Smooth muscle cell (in vitro differentiated cells): ENCODE measurements around the gene CES2. TPM values are rescaled to one million over a fixed set of nuclear protein-coding genes. Genes with fewer than 3 reads are reported as not detected.

Experiments used
- DNase-seq: peaks from one replicate; lab custom pipeline; 2025; ENCODE audit not compliant: unreplicated experiment; lab: John Stamatoyannopoulos, UW
- H2AFZ ChIP-seq: fragments of 200-600 bp; sonication (generic); 2 replicates; pipeline ENCODE4 v1.6.0; 2016; ENCODE audit warnings: antibody characterized with exemption, low read depth, mild to moderate bottlenecking
- H3F3A ChIP-seq: fragments of 200-600 bp; sonication (generic); 2 replicates; pipeline ENCODE4 v1.6.0; 2017; ENCODE audit warnings: antibody characterized with exemption, low read depth
- H3K27ac ChIP-seq: fragments of 200-600 bp; sonication (generic); 2 replicates; pipeline ENCODE4 v1.5.1; 2016; ENCODE audit warnings: low read depth, mild to moderate bottlenecking
- H3K27me3 ChIP-seq: fragments of 200-600 bp; sonication (generic); 2 replicates; pipeline ENCODE4 v1.6.1; 2016; ENCODE audit warnings: low read depth, mild to moderate bottlenecking
- H3K36me3 ChIP-seq: fragments of 200-600 bp; sonication (generic); 2 replicates; pipeline ENCODE4 v1.5.1; 2016; ENCODE audit warnings: low read depth
- H3K4me1 ChIP-seq: fragments of 200-600 bp; sonication (generic); 2 replicates; pipeline ENCODE4 v1.5.1; 2016; ENCODE audit warnings: low read depth
- H3K4me2 ChIP-seq: fragments of 200-600 bp; sonication (generic); 2 replicates; pipeline ENCODE4 v1.6.0; 2016; ENCODE audit warnings: mild to moderate bottlenecking
- H3K4me3 ChIP-seq: fragments of 200-600 bp; sonication (generic); 2 replicates; pipeline ENCODE4 v1.5.1; 2016; ENCODE audit warnings: mild to moderate bottlenecking
- H3K79me2 ChIP-seq: fragments of 200-600 bp; sonication (generic); 2 replicates; pipeline ENCODE4 v1.6.0; 2016; ENCODE audit warnings: low read depth, mild to moderate bottlenecking
- H3K9ac ChIP-seq: fragments of 200-600 bp; sonication (generic); 2 replicates; pipeline ENCODE4 v1.6.0; 2016; ENCODE audit warnings: low read depth
- H3K9me3 ChIP-seq: fragments of 200-600 bp; sonication (generic); replicated peaks from 2 replicates; pipeline ENCODE4 v1.5.1; 2016; ENCODE audit warnings: low read depth
- H4K20me1 ChIP-seq: fragments of 200-600 bp; sonication (generic); 2 replicates; pipeline ENCODE4 v1.6.0; 2016; ENCODE audit warnings: low read depth
- CTCF ChIP-seq: fragments of 200-600 bp; sonication (generic); IDR thresholded peaks from 2 replicates; pipeline ENCODE4 v1.5.1; 2017; ENCODE audit warnings: borderline replicate concordance, mild to moderate bottlenecking, antibody characterized with exemption; ENCODE audit not compliant: insufficient read depth, poor library complexity, severe bottlenecking
- WGBS: methylation state at CpG from one replicate; pipeline ENCODE4 v1.1.7; 2016; ENCODE audit warnings: low lambda C conversion rate; 5-methylcytosine and 5-hydroxymethylcytosine counted together
- polyA plus RNA-seq: library from polyadenylated mRNA; unstranded; fragments of >200 nt; fragmentation: Nextera tagmentation; extraction: Ambion mirVana; gene quantifications from 2 replicates; pipeline ENCODE4 v1.2.1, GENCODE V29; 2016
- total RNA-seq: library from RNA; depleted of rRNA; stranded (reverse); fragments of >200 nt; gene quantifications from 2 replicates; pipeline ENCODE4 v1.2.3, GENCODE V29; 2014

CES2 gene
- total and polyA plus RNA-seq, 2 experiments from 2014 or later = 12.1 to 26.9 TPM

GRCh38 chr16:66903544-66904427 lies 31.5 kb upstream of the CES2 start:
- no peak for TF ChIP-seq CTCF
- Histone ChIP-seq H3K36me3 (no peaks in the 10 kb centered on the region), H3K4me1 (peaks cover 11% of the 10 kb centered on the region), H3K79me2 (no peaks in the 10 kb centered on the region), H3K9me3 (no peaks in the 10 kb centered on the region), H3K9ac (peak overlapping the region; percentile 89), H3K27ac (peak overlapping the region; percentile 97), H3K4me3 (no peak overlapping the region), H2AFZ (no peak overlapping the region), H3K4me2 (peak overlapping the region; percentile 43), H3K27me3 (no peaks in the 10 kb centered on the region), H3F3A (peaks cover 5% of the 10 kb centered on the region), H4K20me1 (no peaks in the 10 kb centered on the region)
- no peak for DNase-seq
- 70% methylated on average over 10 of the region's 11 CpGs for WGBS

- Histone ChIP-seq H3K79me2 (no peaks in the 10 kb centered on the region), H3K9ac (peak overlapping the region; percentile 89), H3K4me3 (no peak overlapping the region), H3K27me3 (no peaks in the 10 kb centered on the region), H3K36me3 (no peaks in the 10 kb centered on the region), H3F3A (no peaks in the 10 kb centered on the region), H3K4me2 (peak overlapping the region; percentile 77), H3K4me1 (peaks cover 11% of the 10 kb centered on the region), H2AFZ (no peak overlapping the region), H3K27ac (peak overlapping the region; percentile 97), H4K20me1 (no peaks in the 10 kb centered on the region), H3K9me3 (no peaks in the 10 kb centered on the region)
- TF ChIP-seq CTCF = no peak
- DNase-seq = no peak
- WGBS = 64% methylated on average over 12 of the region's 13 CpGs
Measured at GRCh38 chr16:66904428-66904845, 30.9 kb upstream of the CES2 start.

- H3F3A ChIP-seq = no peaks in the 10 kb centered on the region
- no peak overlapping the region for H2AFZ ChIP-seq
Measured at GRCh38 chr16:66904846-66905632, 30.3 kb upstream of the CES2 start.

More at GRCh38 chr16:66904846-66905632, 30.3 kb upstream of the CES2 start:
- Histone ChIP-seq H3K27me3 (no peaks in the 10 kb centered on the region), H3K36me3 (no peaks in the 10 kb centered on the region), H3K79me2 (no peaks in the 10 kb centered on the region), H3K27ac (peak overlapping the region; percentile 97), H3K4me1 (peaks cover 11% of the 10 kb centered on the region), H4K20me1 (no peaks in the 10 kb centered on the region), H3K4me3 (no peak overlapping the region), H3K9ac (peak overlapping the region; percentile 89), H3K9me3 (no peaks in the 10 kb centered on the region), H3K4me2 (peak overlapping the region; percentile 77)
- DNase-seq = no peak
- no peak for TF ChIP-seq CTCF
- WGBS = 37% methylated on average over 16 of the region's 16 CpGs
